Measurements from ENCODE around the gene TRAP1.

The TRAP1 gene

GRCh38 chr16:3642397-3643094 lies 74.8 kb downstream of the TRAP1 start:
- Histone ChIP-seq H3K36me3 (ENCODE audit: control insufficient read depth in 4 of 4, insufficient read depth in 4 of 4, low read length in 3 of 4) (peaks cover 0 to 35% (median 20%) of the 10 kb centered on the region in 4 experiments), H3K4me1 (ENCODE audit: control extremely low read depth in 1 of 4, control insufficient read depth in 4 of 4, insufficient read depth in 4 of 4, low read length in 3 of 4) (peaks cover 2 to 7% (median 6%) of the 10 kb centered on the region in 4 experiments), H3K9me3 (ENCODE audit: control extremely low read depth in 1 of 5, control insufficient read depth in 4 of 5, insufficient read depth in 2 of 5, low read depth in 1 of 5, low read length in 4 of 5) (no peaks in the 10 kb centered on the region), H3K4me3 (ENCODE audit: control insufficient read depth in 1 of 7, extremely low read depth in 1 of 7, insufficient read depth in 4 of 7, low read depth in 2 of 7, low read length in 6 of 7) (no peak overlapping the region), H3K27ac (ENCODE audit: insufficient read depth in 1 of 2, low read depth in 1 of 2, low read length in 2 of 2, poor library complexity in 1 of 2, severe bottlenecking in 2 of 2) (no peak overlapping the region), H3K27me3 (replicated peaks in 2 of 5; ENCODE audit: control insufficient read depth in 4 of 5, insufficient read depth in 5 of 5, low read length in 4 of 5) (no peaks in the 10 kb centered on the region)
- ChIA-PET CTCF (interaction anchor here (1.5 kb wide), 1 partner anchor 11 kb away, joined by 5 read pairs; no protein-coding TSS in a partner anchor), POLR2A (no interaction called here)
- no peak for DNase-seq
- WGBS (ENCODE audit: insufficient coverage): over 99% methylated on average over 19 of the region's 21 CpGs

GRCh38 chr16:3641801-3642396 lies 75.4 kb downstream of the TRAP1 start:
- Histone ChIP-seq H3K27me3 (replicated peaks in 2 of 5; ENCODE audit: control insufficient read depth in 4 of 5, insufficient read depth in 5 of 5, low read length in 4 of 5) (no peaks in the 10 kb centered on the region), H3K4me1 (ENCODE audit: control extremely low read depth in 1 of 4, control insufficient read depth in 4 of 4, insufficient read depth in 4 of 4, low read length in 3 of 4) (peaks cover 7 to 13% (median 12%) of the 10 kb centered on the region in 4 experiments), H3K27ac (ENCODE audit: insufficient read depth in 1 of 2, low read depth in 1 of 2, low read length in 2 of 2, poor library complexity in 1 of 2, severe bottlenecking in 2 of 2) (no peak overlapping the region), H3K36me3 (ENCODE audit: control insufficient read depth in 4 of 4, insufficient read depth in 4 of 4, low read length in 3 of 4) (peaks cover 0 to 35% (median 20%) of the 10 kb centered on the region in 4 experiments), H3K9me3 (ENCODE audit: control extremely low read depth in 1 of 5, control insufficient read depth in 4 of 5, insufficient read depth in 2 of 5, low read depth in 1 of 5, low read length in 4 of 5) (no peaks in the 10 kb centered on the region), H3K4me3 (ENCODE audit: control insufficient read depth in 1 of 7, extremely low read depth in 1 of 7, insufficient read depth in 4 of 7, low read depth in 2 of 7, low read length in 6 of 7) (no peak overlapping the region)
- ChIA-PET CTCF (interaction anchor here (1.9 kb wide), 1 partner anchor 21 kb away, joined by 4 read pairs; no protein-coding TSS in a partner anchor), POLR2A (no interaction called here)
- WGBS (ENCODE audit: insufficient coverage): 98% methylated on average over 7 of the region's 9 CpGs
- DNase-seq: no peak

- DNase-seq: no peak
- ChIA-PET POLR2A (no interaction called here), CTCF (interaction anchor here (1.9 kb wide), 1 partner anchor 22 kb away, joined by 4 read pairs; no protein-coding TSS in a partner anchor)
- Histone ChIP-seq H3K9me3 (ENCODE audit: control extremely low read depth in 1 of 5, control insufficient read depth in 4 of 5, insufficient read depth in 2 of 5, low read depth in 1 of 5, low read length in 4 of 5) (no peaks in the 10 kb centered on the region), H3K27me3 (replicated peaks in 2 of 5; ENCODE audit: control insufficient read depth in 4 of 5, insufficient read depth in 5 of 5, low read length in 4 of 5) (no peaks in the 10 kb centered on the region), H3K36me3 (ENCODE audit: control insufficient read depth in 4 of 4, insufficient read depth in 4 of 4, low read length in 3 of 4) (peaks cover 0 to 35% (median 20%) of the 10 kb centered on the region in 4 experiments), H3K4me1 (ENCODE audit: control extremely low read depth in 1 of 4, control insufficient read depth in 4 of 4, insufficient read depth in 4 of 4, low read length in 3 of 4) (peaks cover 8 to 17% (median 14%) of the 10 kb centered on the region in 4 experiments), H3K27ac (ENCODE audit: insufficient read depth in 1 of 2, low read depth in 1 of 2, low read length in 2 of 2, poor library complexity in 1 of 2, severe bottlenecking in 2 of 2) (no peak overlapping the region), H3K4me3 (ENCODE audit: control insufficient read depth in 1 of 7, extremely low read depth in 1 of 7, insufficient read depth in 4 of 7, low read depth in 2 of 7, low read length in 6 of 7) (no peak overlapping the region)
- WGBS (ENCODE audit: insufficient coverage): 94% methylated on average over 16 of the region's 17 CpGs
Measured at GRCh38 chr16:3640632-3641501, 76.5 kb downstream of the TRAP1 start.

- H3K36me3 ChIP-seq (ENCODE audit: control insufficient read depth in 4 of 4, insufficient read depth in 4 of 4, low read length in 3 of 4): peaks cover 0 to 31% (median 17%) of the 10 kb centered on the region in 4 experiments
- no peak overlapping the region for H3K4me3 ChIP-seq (ENCODE audit: control insufficient read depth in 1 of 7, extremely low read depth in 1 of 7, insufficient read depth in 4 of 7, low read depth in 2 of 7, low read length in 6 of 7)
- ChIA-PET CTCF (interaction anchor here (0.8 to 1.9 kb wide), 2 partner anchors 22 to 239 kb away, joined by 3 to 4 read pairs; no protein-coding TSS in a partner anchor), POLR2A (no interaction called here)
- H3K27ac ChIP-seq (ENCODE audit: insufficient read depth in 1 of 2, low read depth in 1 of 2, low read length in 2 of 2, poor library complexity in 1 of 2, severe bottlenecking in 2 of 2): no peak overlapping the region
- no peaks in the 10 kb centered on the region for H3K27me3 ChIP-seq (replicated peaks in 2 of 5; ENCODE audit: control insufficient read depth in 4 of 5, insufficient read depth in 5 of 5, low read length in 4 of 5)
- 98% methylated on average over 3 of the region's 3 CpGs for WGBS (ENCODE audit: insufficient coverage)
- no peak for DNase-seq
- peaks cover 8 to 17% (median 14%) of the 10 kb centered on the region in 4 experiments for H3K4me1 ChIP-seq (ENCODE audit: control extremely low read depth in 1 of 4, control insufficient read depth in 4 of 4, insufficient read depth in 4 of 4, low read length in 3 of 4)
- no peaks in the 10 kb centered on the region for H3K9me3 ChIP-seq (ENCODE audit: control extremely low read depth in 1 of 5, control insufficient read depth in 4 of 5, insufficient read depth in 2 of 5, low read depth in 1 of 5, low read length in 4 of 5)
Measured at GRCh38 chr16:3640207-3640606, 77.1 kb downstream of the TRAP1 start.

- 99% methylated on average over 9 of the region's 13 CpGs for WGBS (ENCODE audit: insufficient coverage)
- no peak for DNase-seq
- ChIA-PET POLR2A (no interaction called here), CTCF (interaction anchor here (1.1 to 2.0 kb wide), 2 partner anchors 10 to 81 kb away, joined by 3 to 7 read pairs; no protein-coding TSS in a partner anchor)
- Histone ChIP-seq H3K4me3 (ENCODE audit: control insufficient read depth in 1 of 7, extremely low read depth in 1 of 7, insufficient read depth in 4 of 7, low read depth in 2 of 7, low read length in 6 of 7) (no peak overlapping the region), H3K36me3 (ENCODE audit: control insufficient read depth in 4 of 4, insufficient read depth in 4 of 4, low read length in 3 of 4) (peaks cover 0 to 31% (median 15%) of the 10 kb centered on the region in 4 experiments), H3K4me1 (ENCODE audit: control extremely low read depth in 1 of 4, control insufficient read depth in 4 of 4, insufficient read depth in 4 of 4, low read length in 3 of 4) (peaks cover 8 to 17% (median 14%) of the 10 kb centered on the region in 4 experiments), H3K27me3 (replicated peaks in 2 of 5; ENCODE audit: control insufficient read depth in 4 of 5, insufficient read depth in 5 of 5, low read length in 4 of 5) (no peaks in the 10 kb centered on the region), H3K9me3 (ENCODE audit: control extremely low read depth in 1 of 5, control insufficient read depth in 4 of 5, insufficient read depth in 2 of 5, low read depth in 1 of 5, low read length in 4 of 5) (no peaks in the 10 kb centered on the region), H3K27ac (ENCODE audit: insufficient read depth in 1 of 2, low read depth in 1 of 2, low read length in 2 of 2, poor library complexity in 1 of 2, severe bottlenecking in 2 of 2) (no peak overlapping the region)
Measured at GRCh38 chr16:3638916-3639644, 78.2 kb downstream of the TRAP1 start.

GRCh38 chr16:3637371-3637923 lies 79.9 kb downstream of the TRAP1 start:
- Histone ChIP-seq H3K9me3 (ENCODE audit: control extremely low read depth in 1 of 5, control insufficient read depth in 4 of 5, insufficient read depth in 2 of 5, low read depth in 1 of 5, low read length in 4 of 5) (no peaks in the 10 kb centered on the region), H3K4me3 (ENCODE audit: control insufficient read depth in 1 of 7, extremely low read depth in 1 of 7, insufficient read depth in 4 of 7, low read depth in 2 of 7, low read length in 6 of 7) (peak overlapping the region in 2 of 7 experiments; percentile 1 to 28), H3K27me3 (replicated peaks in 2 of 5; ENCODE audit: control insufficient read depth in 4 of 5, insufficient read depth in 5 of 5, low read length in 4 of 5) (no peaks in the 10 kb centered on the region), H3K4me1 (ENCODE audit: control extremely low read depth in 1 of 4, control insufficient read depth in 4 of 4, insufficient read depth in 4 of 4, low read length in 3 of 4) (peaks cover 8 to 17% (median 14%) of the 10 kb centered on the region in 4 experiments), H3K36me3 (ENCODE audit: control insufficient read depth in 4 of 4, insufficient read depth in 4 of 4, low read length in 3 of 4) (peaks cover 0 to 21% (median 14%) of the 10 kb centered on the region in 4 experiments), H3K27ac (ENCODE audit: insufficient read depth in 1 of 2, low read depth in 1 of 2, low read length in 2 of 2, poor library complexity in 1 of 2, severe bottlenecking in 2 of 2) (peak overlapping the region; percentile 46 to 73)
- peak; percentile 20 to 68 (median 57) for DNase-seq
- ChIA-PET CTCF (interaction anchor here (1.0 kb wide), 1 partner anchor 9 kb away, joined by 3 read pairs; no protein-coding TSS in a partner anchor), POLR2A (interaction anchor here (1.6 kb wide), 1 partner anchor 26 kb away, joined by 7 read pairs; no protein-coding TSS in a partner anchor)
- 50% methylated on average over 1 of the region's 3 CpGs for WGBS (ENCODE audit: insufficient coverage)
